CD4-positive, alpha-beta T cell (primary cell): ENCODE results near the gene PCK1. TPM values are rescaled to one million over a fixed set of nuclear protein-coding genes. Genes with fewer than 3 reads are reported as not detected.

Experiments used
- ATAC-seq: fragments of 200-7000 bp; cut with Tn5 transposase; one replicate; pipeline ENCODE4 v1.10.0; 2022; ENCODE audit warnings: mild to moderate bottlenecking; ENCODE audit not compliant: poor library complexity
- CTCF ChIA-PET: fragments of 350-600 bp; sonication (Branson Sonifier 250); formaldehyde crosslinking; loops from one replicate; lab custom pipeline; 2021; ENCODE audit warnings: antibody characterized with exemption, inconsistent platforms; lab: Charles Lee
- POLR2A ChIA-PET: fragments of 350-600 bp; sonication (Branson Sonifier 250); formaldehyde crosslinking; loops from one replicate; lab custom pipeline; 2021; ENCODE audit warnings: antibody characterized with exemption, inconsistent platforms; lab: Charles Lee
- DNase-seq, 14 experiments: peaks; one replicate each; pipeline ENCODE4 v3.0.0-alpha.2; 2013 to 2020; ENCODE audit warnings: mixed read lengths in 2 of 14
- H3K27ac ChIP-seq, 2 donors: one replicate each; pipeline versions ENCODE4 v1.5.1 to v1.7.0; 2013; ENCODE audit warnings: low read length in 2 of 2, low read depth in 1 of 2, mild to moderate bottlenecking in 1 of 2
- H3K27me3 ChIP-seq, 2 experiments: 1 replicate in 1 of 2; 2 replicates in 1 of 2; pipeline versions ENCODE4 v1.6.1 to v1.7.0; 2013; ENCODE audit warnings: low read length in 2 of 2, control low read depth in 1 of 2, mild to moderate bottlenecking in 1 of 2, moderate library complexity in 1 of 2; ENCODE audit not compliant: insufficient read depth in 2 of 2, control insufficient read depth in 1 of 2
- H3K36me3 ChIP-seq: one replicate; pipeline ENCODE4 v1.6.1; 2013; ENCODE audit warnings: low read length, control low read depth; ENCODE audit not compliant: insufficient read depth
- H3K4me1 ChIP-seq: one replicate; pipeline ENCODE4 v1.6.1; 2013; ENCODE audit warnings: low read length, control low read depth; ENCODE audit not compliant: insufficient read depth
- H3K4me3 ChIP-seq: one replicate; pipeline ENCODE4 v1.5.1; 2013; ENCODE audit warnings: mild to moderate bottlenecking, low read length, moderate library complexity
- H3K9me3 ChIP-seq, 2 experiments: 1 replicate in 1 of 2; 2 replicates in 1 of 2; pipeline versions ENCODE4 v1.6.1 to v1.7.0; 2013; ENCODE audit warnings: low read length in 2 of 2, mild to moderate bottlenecking in 2 of 2, control low read depth in 1 of 2, moderate library complexity in 1 of 2; ENCODE audit not compliant: control insufficient read depth in 1 of 2, insufficient read depth in 1 of 2
- H3K27ac Mint-ChIP-seq: one replicate; pipeline ENCODE4 v1.8.0; 2020; ENCODE audit warnings: mixed read lengths
- H3K27me3 Mint-ChIP-seq: one replicate; pipeline ENCODE4 v1.8.0; 2021; ENCODE audit warnings: mixed read lengths
- H3K36me3 Mint-ChIP-seq: one replicate; pipeline ENCODE4 v1.8.0; 2021; ENCODE audit warnings: low read depth, mixed read lengths
- H3K4me1 Mint-ChIP-seq: one replicate; pipeline ENCODE4 v1.8.0; 2021; ENCODE audit warnings: low read depth, mixed read lengths
- H3K4me3 Mint-ChIP-seq: one replicate; pipeline ENCODE4 v1.8.0; 2020; ENCODE audit warnings: mild to moderate bottlenecking, mixed read lengths
- H3K9me3 Mint-ChIP-seq: one replicate; pipeline ENCODE4 v1.8.0; 2020; ENCODE audit warnings: mixed read lengths
- CTCF ChIP-seq: fragments of 200-600 bp; IDR thresholded peaks from one replicate; pipeline ENCODE4 v1.8.0; 2022; ENCODE audit warnings: antibody characterized with exemption, mild to moderate bottlenecking
- intact Hi-C, 2 experiments: fragments of 100-400 bp; cut with DNase I in 1 of 2; cut with micrococcal nuclease in 1 of 2; formaldehyde crosslinking; loops; one replicate each; pipeline versions ENCODE4 v1.15.1 to v1.9.0; 2023 to 2025; cut with DNase I, micrococcal nuclease
- total RNA-seq, 174 experiments: library from RNA in 2 of 174; stranded (reverse) in 2 of 174; gene quantifications; one replicate each; pipeline ENCODE4 v1.2.3 and lab custom pipeline; 2021 to 2026

Gene PCK1
- total RNA-seq, 2 experiments from 2014 or later, result not detected

- H3K9me3 Mint-ChIP-seq, result no peaks in the 10 kb centered on the region
- Histone ChIP-seq H3K4me1 (no peaks in the 10 kb centered on the region), H3K36me3 (no peaks in the 10 kb centered on the region), H3K4me3 (no peak overlapping the region), H3K27me3 (peaks cover 0 to 2% of the 10 kb centered on the region in 2 experiments), H3K27ac (no peak overlapping the region), H3K9me3 (no peaks in the 10 kb centered on the region)
- DNase-seq (no peak), ATAC-seq (no peak)
- ChIA-PET POLR2A (no interaction called here), CTCF (no interaction called here)
- H3K4me1 Mint-ChIP-seq, result no peaks in the 10 kb centered on the region
- no peak for TF ChIP-seq CTCF
- H3K36me3 Mint-ChIP-seq, result no peaks in the 10 kb centered on the region
- H3K4me3 Mint-ChIP-seq, result no peak overlapping the region
- peaks cover 28% of the 10 kb centered on the region for H3K27me3 Mint-ChIP-seq
- no peak overlapping the region for H3K27ac Mint-ChIP-seq
- intact Hi-C loops, result no loop called here
These were observed 7.4 kb upstream of the PCK1 start for GRCh38 chr20:57553376-57554018.

- H3K4me1 ChIP-seq, result no peaks in the 10 kb centered on the region
- no peak overlapping the region for H3K27ac ChIP-seq
- POLR2A ChIA-PET, result no interaction called here
- H3K9me3 Mint-ChIP-seq, result no peaks in the 10 kb centered on the region
- DNase-seq (no peak), ATAC-seq (no peak)
- peaks cover 0 to 2% of the 10 kb centered on the region in 2 experiments for H3K27me3 ChIP-seq
- TF ChIP-seq CTCF, result no peak
- H3K4me3 Mint-ChIP-seq, result no peak overlapping the region
- no peaks in the 10 kb centered on the region for H3K36me3 ChIP-seq
- intact Hi-C loops, result no loop called here
- CTCF ChIA-PET, result interaction anchor here (1.1 kb wide), 1 partner anchor 39 kb away, joined by 3 read pairs; no protein-coding TSS in a partner anchor
- peaks cover 41% of the 10 kb centered on the region for H3K27me3 Mint-ChIP-seq
- no peaks in the 10 kb centered on the region for H3K9me3 ChIP-seq
- no peaks in the 10 kb centered on the region for H3K4me1 Mint-ChIP-seq
- no peak overlapping the region for H3K4me3 ChIP-seq
- no peak overlapping the region for H3K27ac Mint-ChIP-seq
- H3K36me3 Mint-ChIP-seq, result no peaks in the 10 kb centered on the region
These were observed 5.3 kb upstream of the PCK1 start for GRCh38 chr20:57555457-57556184.

- Mint-ChIP-seq H3K36me3 (no peaks in the 10 kb centered on the region), H3K27ac (no peak overlapping the region)
These were observed 4.0 kb upstream of the PCK1 start for GRCh38 chr20:57556980-57557274.

More at GRCh38 chr20:57556980-57557274, 4.0 kb upstream of the PCK1 start:
- H3K9me3 Mint-ChIP-seq, result no peaks in the 10 kb centered on the region
- H3K4me1 Mint-ChIP-seq, result no peaks in the 10 kb centered on the region
- peaks cover 44% of the 10 kb centered on the region for H3K27me3 Mint-ChIP-seq
- H3K27me3 ChIP-seq, result peaks cover 0 to 7% of the 10 kb centered on the region in 2 experiments
- no peaks in the 10 kb centered on the region for H3K36me3 ChIP-seq
- ATAC-seq (no peak), DNase-seq (no peak)
- ChIA-PET POLR2A (no interaction called here), CTCF (no interaction called here)
- no peak overlapping the region for H3K4me3 ChIP-seq
- no peak overlapping the region for H3K27ac ChIP-seq
- H3K4me1 ChIP-seq, result no peaks in the 10 kb centered on the region
- H3K9me3 ChIP-seq, result no peaks in the 10 kb centered on the region
- intact Hi-C loops, result no loop called here
- no peak for TF ChIP-seq CTCF
- no peak overlapping the region for H3K4me3 Mint-ChIP-seq
